Fibroblast of lung (primary cell): ENCODE measurements around the gene UPP1.

Experiments
- CTCF ChIP-seq, 2 donors: IDR thresholded peaks in 1 of 2; conservative IDR thresholded peaks in 1 of 2; 1 replicate in 1 of 2; 2 replicates in 1 of 2; pipeline ENCODE4 v1.5.1; 2011 to 2012; ENCODE audit warnings: low read length in 2 of 2, control low read depth in 1 of 2, inconsistent platforms in 1 of 2, low read depth in 1 of 2, mild to moderate bottlenecking in 1 of 2
- EZH2 ChIP-seq: IDR thresholded peaks from 2 replicates; pipeline ENCODE4 v1.5.1; 2012; ENCODE audit warnings: low read length, control low read depth, mild to moderate bottlenecking; ENCODE audit errors: missing control alignments

- TF ChIP-seq CTCF (conservative IDR thresholded peaks at IDR 0.05 in 1 of 2, IDR thresholded peaks at IDR 0.05 in 1 of 2; ENCODE audit: low read depth in 1 of 2, low read length in 2 of 2) (no peak), EZH2 (no peak)
These were observed 25.1 kb upstream of the UPP1 start for GRCh38 chr7:48063985-48064384.
